ENCODE data around the gene BCAS1. TPM values are rescaled to one million over a fixed set of nuclear protein-coding genes. Genes with fewer than 3 reads are reported as not detected.

Gene BCAS1
- total and polyA plus RNA-seq, 2 experiments from 2014 or later = not detected

GRCh38 chr20:53990003-53990402, 80.4 kb downstream of the BCAS1 start:
- no peak overlapping the region for H3K27ac ChIP-seq
- no peak overlapping the region for H3K4me3 ChIP-seq
- no peaks in the 10 kb centered on the region for H3K4me1 ChIP-seq (ENCODE audit: low read depth)
- no peak for DNase-seq (ENCODE audit: low read depth in 1 of 2, low spot score in 1 of 2)
- no peaks in the 10 kb centered on the region for H3K9me3 ChIP-seq (ENCODE audit: low read depth)
- no peaks in the 10 kb centered on the region for H3K27me3 ChIP-seq
- no peak for TF ChIP-seq CTCF (IDR thresholded peaks at IDR 0.05; ENCODE audit: low read depth, low read length)
- no peaks in the 10 kb centered on the region for H3K36me3 ChIP-seq

GRCh38 chr20:53989401-53989800, 81.0 kb downstream of the BCAS1 start:
- Histone ChIP-seq H3K27me3 (no peaks in the 10 kb centered on the region), H3K9me3 (ENCODE audit: low read depth) (no peaks in the 10 kb centered on the region), H3K27ac (no peak overlapping the region), H3K4me1 (ENCODE audit: low read depth) (no peaks in the 10 kb centered on the region), H3K36me3 (no peaks in the 10 kb centered on the region), H3K4me3 (no peak overlapping the region)
- no peak for TF ChIP-seq CTCF (IDR thresholded peaks at IDR 0.05; ENCODE audit: low read depth, low read length)
- no peak for DNase-seq (ENCODE audit: low read depth in 1 of 2, low spot score in 1 of 2)

- no peak overlapping the region for H3K4me3 ChIP-seq
- peaks cover 3% of the 10 kb centered on the region for H3K9me3 ChIP-seq (ENCODE audit: low read depth)
- H3K36me3 ChIP-seq = no peaks in the 10 kb centered on the region
- no peak overlapping the region for H3K27ac ChIP-seq
- DNase-seq (ENCODE audit: low read depth in 1 of 2, low spot score in 1 of 2) = no peak
- no peak for TF ChIP-seq CTCF (IDR thresholded peaks at IDR 0.05; ENCODE audit: low read depth, low read length)
- no peaks in the 10 kb centered on the region for H3K4me1 ChIP-seq (ENCODE audit: low read depth)
- H3K27me3 ChIP-seq = no peaks in the 10 kb centered on the region
Observed at GRCh38 chr20:53986037-53986650, 84.2 kb downstream of the BCAS1 start.

- no peak for DNase-seq (ENCODE audit: low read depth in 1 of 2, low spot score in 1 of 2)
- Histone ChIP-seq H3K4me1 (ENCODE audit: low read depth) (no peaks in the 10 kb centered on the region), H3K4me3 (no peak overlapping the region), H3K36me3 (no peaks in the 10 kb centered on the region), H3K9me3 (ENCODE audit: low read depth) (peaks cover 3% of the 10 kb centered on the region), H3K27ac (no peak overlapping the region), H3K27me3 (no peaks in the 10 kb centered on the region)
- TF ChIP-seq CTCF (IDR thresholded peaks at IDR 0.05; ENCODE audit: low read depth, low read length) = no peak
Observed at GRCh38 chr20:53985150-53985518, 85.3 kb downstream of the BCAS1 start.

GRCh38 chr20:53984356-53985149, 85.8 kb downstream of the BCAS1 start:
- H3K36me3 ChIP-seq = no peaks in the 10 kb centered on the region
- TF ChIP-seq CTCF (IDR thresholded peaks at IDR 0.05; ENCODE audit: low read depth, low read length) = no peak
- no peaks in the 10 kb centered on the region for H3K27me3 ChIP-seq
- H3K9me3 ChIP-seq (ENCODE audit: low read depth) = peaks cover 3% of the 10 kb centered on the region
- no peak overlapping the region for H3K4me3 ChIP-seq
- DNase-seq (ENCODE audit: low read depth in 1 of 2, low spot score in 1 of 2) = no peak
- H3K4me1 ChIP-seq (ENCODE audit: low read depth) = no peaks in the 10 kb centered on the region
- no peak overlapping the region for H3K27ac ChIP-seq

Measured in cardiac muscle cell (in vitro differentiated cells and primary cell).